Adrenal gland (tissue), 12 donors: ENCODE results near the gene IFNA16. TPM values are rescaled to one million over a fixed set of nuclear protein-coding genes. Genes with fewer than 3 reads are reported as not detected.
"Not testable (repeated sequence)": the region's sequence is repeated elsewhere in the genome, so short reads cannot be mapped to it uniquely, and the experiment has no call there.

Experiments
- DNase-seq, 7 donors: peaks; one replicate each; pipeline ENCODE4 v3.0.0-alpha.2; 2019 to 2020
- H3K27ac ChIP-seq, 5 donors: fragments of 200-600 bp; sonication (generic) in 4 of 5; 1 replicate in 3 of 5; 2 replicates in 2 of 5; pipeline versions ENCODE4 v1.5.1 to v1.8.0; 2016 to 2020; ENCODE audit warnings: mild to moderate bottlenecking in 1 of 5
- H3K27me3 ChIP-seq: fragments of 200-600 bp; 2 replicates; pipeline ENCODE4 v1.8.0; 2021
- H3K36me3 ChIP-seq, 2 donors: fragments of 200-600 bp; replicated peaks in 1 of 2; 1 replicate in 1 of 2; 2 replicates in 1 of 2; pipeline versions ENCODE4 v1.5.1 to v1.8.0; 2018 to 2022
- H3K4me1 ChIP-seq, 2 donors: fragments of 200-600 bp; replicated peaks in 1 of 2; 1 replicate in 1 of 2; 2 replicates in 1 of 2; pipeline versions ENCODE4 v1.5.1 to v1.8.0; 2018 to 2021
- H3K4me3 ChIP-seq, 4 donors: fragments of 200-600 bp; sonication (generic) in 3 of 4; one replicate each; pipeline ENCODE4 v1.5.1; 2016 to 2018
- H3K9me3 ChIP-seq, 3 donors: fragments of 200-600 bp; sonication (generic) in 1 of 3; replicated peaks in 1 of 3; 1 replicate in 2 of 3; 2 replicates in 1 of 3; pipeline versions ENCODE4 v1.5.1 to v1.8.0; 2016 to 2021
- POLR2A ChIP-seq, 2 donors: fragments of 450-650 bp; IDR thresholded peaks; one replicate each; pipeline ENCODE4 v1.6.1; 2017; ENCODE audit warnings: antibody characterized with exemption in 2 of 2, mild to moderate bottlenecking in 2 of 2, moderate library complexity in 1 of 2
- WGBS, 4 donors: extraction: QIAGEN DNeasy Blood & Tissue Kit in 2 of 4; methylation state at CpG; one replicate each; pipeline versions ENCODE4 v1.1.5 to v1.1.7; 2013 to 2017; 5-methylcytosine and 5-hydroxymethylcytosine counted together
- intact Hi-C, 2 donors: fragments of 100-400 bp; cut with DNase I; formaldehyde crosslinking; loops; one replicate each; pipeline versions ENCODE4 v1.14.1 to v1.15.0; 2022 to 2023
- polyA plus RNA-seq, 3 donors: library from polyadenylated mRNA; stranded (reverse); fragments of 200-250 nt in 2 of 3; fragments of 350-450 nt in 1 of 3; fragmentation: Illumina TruSeq in 1 of 3; extraction: RNeasy Lipid Tissue Mini Kit (QIAGEN cat#74804) in 1 of 3; gene quantifications; one replicate each; pipeline ENCODE4 v1.2.3, GENCODE V29; 2013 to 2014
- total RNA-seq, 9 donors: library from RNA; depleted of rRNA in 4 of 9; stranded (reverse); fragments of >200 nt in 4 of 9; fragments of 120-200 nt in 1 of 9; fragmentation: NEBNext Ultra II Directional in 1 of 9; extraction: Animal tissue kit (Norgen Biotek cat#: 25700) in 1 of 9; gene quantifications; one replicate each; pipeline versions ENCODE4 v1.1.0 to v1.2.4, GENCODE V29; 2013 to 2023
- TF ChIP-seq, protein P1 (sequence below), 6 experiments: fragments of 450-650 bp in 4 of 6; fragments of 200-600 bp in 2 of 6; sonication (generic) in 1 of 6; IDR thresholded peaks; 1 replicate in 5 of 6; 2 replicates in 1 of 6; pipeline versions ENCODE4 v1.5.1 to v1.8.0; 2016 to 2021; ENCODE audit warnings: antibody characterized with exemption in 6 of 6, mild to moderate bottlenecking in 2 of 6, moderate library complexity in 1 of 6
- donor health status: healthy with polysubstance abuse.
- donor health status: Bipolar disorder and iron deficiency.
- donor health status: DM: yes; HTN: yes; CAD: no.
- donor health status: DM: no; HTN: no; CAD: no.
- donor health status: DM: no; HTN: no; CAD: no.
- donor health status: DM: yes; HTN: yes; CAD: no.

IFNA16 gene
- total and polyA plus RNA-seq, 12 donors: not detected

DNA sequence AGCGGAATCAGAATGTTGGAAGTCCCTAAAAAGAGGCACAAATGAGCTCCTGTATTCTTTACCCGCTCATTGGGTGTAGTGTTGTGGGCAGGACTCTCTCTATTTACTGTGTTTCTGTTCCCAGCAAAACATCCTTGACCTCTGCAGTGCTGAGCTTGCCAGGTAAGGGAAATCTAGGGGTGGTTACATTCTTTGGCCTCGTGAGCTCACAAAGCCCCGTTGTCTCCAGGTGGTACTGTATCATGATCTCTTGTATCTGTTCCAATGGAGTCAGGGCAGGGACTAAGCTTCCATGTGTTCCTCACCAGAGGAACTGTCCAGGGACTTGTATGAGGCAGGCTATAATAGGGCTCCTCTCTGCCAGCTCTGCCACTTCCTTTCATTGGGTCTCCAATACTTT, 34.5 kb upstream of the IFNA16 start:
- DNase-seq: no peak
- intact Hi-C loops: no loop called here
- WGBS, 4 donors: 47 to 56% (median 51%) methylated on average over 4 of the region's 4 CpGs
- H3K4me3 ChIP-seq: no peak overlapping the region
- no peaks in the 10 kb centered on the region for H3K36me3 ChIP-seq
- peaks cover 16% of the 10 kb centered on the region for H3K27me3 ChIP-seq
- no peaks in the 10 kb centered on the region for H3K4me1 ChIP-seq
- no peak for TF ChIP-seq POLR2A (IDR thresholded peaks at IDR 0.05)
- no peaks in the 10 kb centered on the region for H3K9me3 ChIP-seq
- H3K27ac ChIP-seq: no peak overlapping the region

DNA sequence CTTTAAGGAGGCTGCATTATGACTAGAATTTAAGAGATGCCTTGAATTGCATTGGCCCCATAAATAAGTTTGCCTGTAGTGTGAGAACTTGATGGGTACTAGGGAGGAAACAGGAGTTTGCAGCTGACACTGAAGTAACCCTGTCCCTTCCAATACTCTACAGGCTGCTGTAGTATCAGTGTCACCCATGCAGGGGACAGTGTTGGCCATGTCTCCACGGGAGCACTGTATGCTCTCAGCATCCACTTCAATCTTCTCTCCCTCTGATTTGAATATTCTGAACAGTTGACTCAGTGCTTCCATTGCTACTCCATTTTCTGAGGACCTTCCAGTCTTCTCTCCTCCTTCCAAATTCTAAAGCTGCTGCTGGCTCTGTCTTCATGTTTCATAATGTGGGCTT, 34.1 kb upstream of the IFNA16 start:
- no peak for DNase-seq
- Histone ChIP-seq H3K9me3 (no peaks in the 10 kb centered on the region), H3K4me3 (no peak overlapping the region), H3K27me3 (peaks cover 16% of the 10 kb centered on the region), H3K27ac (no peak overlapping the region), H3K4me1 (no peaks in the 10 kb centered on the region), H3K36me3 (no peaks in the 10 kb centered on the region)
- no peak for TF ChIP-seq POLR2A (IDR thresholded peaks at IDR 0.05)
- TF ChIP-seq, protein P1, sequence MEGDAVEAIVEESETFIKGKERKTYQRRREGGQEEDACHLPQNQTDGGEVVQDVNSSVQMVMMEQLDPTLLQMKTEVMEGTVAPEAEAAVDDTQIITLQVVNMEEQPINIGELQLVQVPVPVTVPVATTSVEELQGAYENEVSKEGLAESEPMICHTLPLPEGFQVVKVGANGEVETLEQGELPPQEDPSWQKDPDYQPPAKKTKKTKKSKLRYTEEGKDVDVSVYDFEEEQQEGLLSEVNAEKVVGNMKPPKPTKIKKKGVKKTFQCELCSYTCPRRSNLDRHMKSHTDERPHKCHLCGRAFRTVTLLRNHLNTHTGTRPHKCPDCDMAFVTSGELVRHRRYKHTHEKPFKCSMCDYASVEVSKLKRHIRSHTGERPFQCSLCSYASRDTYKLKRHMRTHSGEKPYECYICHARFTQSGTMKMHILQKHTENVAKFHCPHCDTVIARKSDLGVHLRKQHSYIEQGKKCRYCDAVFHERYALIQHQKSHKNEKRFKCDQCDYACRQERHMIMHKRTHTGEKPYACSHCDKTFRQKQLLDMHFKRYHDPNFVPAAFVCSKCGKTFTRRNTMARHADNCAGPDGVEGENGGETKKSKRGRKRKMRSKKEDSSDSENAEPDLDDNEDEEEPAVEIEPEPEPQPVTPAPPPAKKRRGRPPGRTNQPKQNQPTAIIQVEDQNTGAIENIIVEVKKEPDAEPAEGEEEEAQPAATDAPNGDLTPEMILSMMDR (IDR thresholded peaks at IDR 0.05): no peak
- WGBS, 4 donors: 32 to 62% (median 41%) methylated on average over 1 of the region's 1 CpG
- intact Hi-C loops: no loop called here

DNA sequence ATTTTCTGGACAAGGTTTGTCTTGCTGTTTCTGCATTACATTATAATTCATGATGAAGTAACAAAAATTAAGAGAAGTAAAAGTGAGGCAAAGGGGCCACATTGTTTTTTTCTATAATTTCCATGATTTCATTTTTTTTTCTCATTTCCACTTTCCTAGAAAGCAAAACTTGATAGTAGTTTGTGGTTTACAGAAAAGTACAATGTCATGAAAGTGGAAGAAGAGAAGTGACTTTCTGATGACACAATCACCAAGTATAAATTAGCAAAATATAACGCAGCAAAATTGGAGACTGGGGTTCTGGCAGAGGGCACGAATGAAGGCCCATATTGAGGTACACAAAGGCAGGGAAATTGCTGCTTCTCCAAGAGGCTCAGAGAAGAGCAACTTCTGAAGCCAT, 27.7 kb upstream of the IFNA16 start:
- Histone ChIP-seq H3K4me3 (no peak overlapping the region), H3K27me3 (peaks cover 18% of the 10 kb centered on the region), H3K4me1 (no peaks in the 10 kb centered on the region), H3K36me3 (no peaks in the 10 kb centered on the region), H3K27ac (no peak overlapping the region), H3K9me3 (no peaks in the 10 kb centered on the region)
- DNase-seq: no peak
- WGBS, 4 donors: 22 to 58% (median 36%) methylated on average over 2 of the region's 2 CpGs
- no peak for TF ChIP-seq POLR2A (IDR thresholded peaks at IDR 0.05)
- TF ChIP-seq, protein P1 (IDR thresholded peaks at IDR 0.05): no peak
- intact Hi-C loops: no loop called here

DNA sequence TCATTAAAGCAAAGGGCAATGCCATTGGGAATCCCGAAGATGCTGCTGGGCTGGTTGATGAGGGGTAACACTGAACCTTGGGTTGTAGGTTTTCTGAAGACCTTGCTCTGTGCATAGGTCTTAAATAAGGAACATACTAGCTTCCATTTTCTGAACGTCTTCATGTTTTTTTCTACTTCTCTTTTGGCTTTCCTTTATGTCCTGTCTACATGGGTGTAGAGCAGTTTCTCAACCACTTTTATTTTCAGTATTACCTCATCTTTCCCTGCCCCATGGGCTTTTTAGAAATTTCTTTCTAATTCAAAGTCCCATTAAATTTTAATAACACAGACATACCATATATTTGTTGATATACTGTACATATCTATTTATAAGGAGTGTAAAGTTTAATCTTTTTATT, 22.8 kb upstream of the IFNA16 start, which contains the start of gene IFNA14:
TSS of gene IFNA14 (minus strand) at position 95 of the 400 bp plus-strand sequence. CDS start at position 25, 70 bp downstream.
- Histone ChIP-seq H3K9me3 (no peaks in the 10 kb centered on the region), H3K27ac (no peak within 1 kb of the TSS), H3K4me3 (no peak within 1 kb of the TSS), H3K36me3 (no peaks in the 10 kb centered on the region), H3K4me1 (no peaks in the 10 kb centered on the region), H3K27me3 (peaks cover 7% of the 10 kb centered on the region)
- WGBS, 4 donors: 60 to 69% (median 64%) methylated on average over 2 of the region's 2 CpGs
- TF ChIP-seq POLR2A (IDR thresholded peaks at IDR 0.05): no peak
- TF ChIP-seq, protein P1 (IDR thresholded peaks at IDR 0.05): no peak
- intact Hi-C loops: no loop called here
- DNase-seq: no peak

DNA sequence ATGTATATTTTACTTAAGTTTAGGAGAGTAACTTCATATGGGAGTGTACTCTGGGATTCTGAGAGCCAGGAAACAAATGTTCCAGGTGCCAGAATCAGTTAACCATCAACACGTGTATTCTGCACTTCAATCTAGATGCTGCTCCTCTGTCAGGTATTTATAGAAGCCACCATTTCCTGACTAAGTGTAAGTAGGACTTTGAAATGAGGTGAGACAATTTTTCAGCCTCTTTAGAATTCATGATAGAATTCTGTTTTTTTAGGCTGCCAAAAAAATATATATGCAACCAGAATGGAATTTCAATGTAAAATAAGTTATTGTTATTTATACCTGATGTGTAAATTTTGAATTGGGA, 19.2 kb upstream of the IFNA16 start:
- DNase-seq, H3K36me3 ChIP-seq, H3K27ac ChIP-seq, intact Hi-C loops, H3K4me3 ChIP-seq, H3K27me3 ChIP-seq, H3K4me1 ChIP-seq, H3K9me3 ChIP-seq: not testable (repeated sequence)
- 9 to 13% (median 11%) methylated on average over 1 of the region's 1 CpG for WGBS, 4 donors
